NCI-H82 (cell line): ENCODE data around the gene ALG1L2.
"Not testable (repeated sequence)": the region's sequence is repeated elsewhere in the genome, so short reads cannot be mapped to it uniquely, and the experiment has no call there.

ENCODE experiments used
- DNase-seq: peaks from one replicate; lab custom pipeline; 2025; lab: John Stamatoyannopoulos, UW

The ALG1L2 gene, protein sequence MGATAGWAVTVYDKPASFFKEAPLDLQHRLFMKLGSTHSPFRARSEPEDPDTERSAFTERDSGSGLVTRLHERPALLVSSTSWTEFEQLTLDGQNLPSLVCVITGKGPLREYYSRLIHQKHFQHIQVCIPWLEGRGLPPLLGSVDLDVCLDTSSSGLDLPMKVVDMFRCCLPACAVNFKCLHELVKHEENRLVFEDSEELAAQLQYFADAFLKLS

GRCh38 chr3:130081351-130081881 is at the start of gene ALG1L2:
TSS of gene ALG1L2 (plus strand) at chr3:130081831. CDS start at chr3:130082017, 186 bp downstream.
- DNase-seq: no peak

DNA sequence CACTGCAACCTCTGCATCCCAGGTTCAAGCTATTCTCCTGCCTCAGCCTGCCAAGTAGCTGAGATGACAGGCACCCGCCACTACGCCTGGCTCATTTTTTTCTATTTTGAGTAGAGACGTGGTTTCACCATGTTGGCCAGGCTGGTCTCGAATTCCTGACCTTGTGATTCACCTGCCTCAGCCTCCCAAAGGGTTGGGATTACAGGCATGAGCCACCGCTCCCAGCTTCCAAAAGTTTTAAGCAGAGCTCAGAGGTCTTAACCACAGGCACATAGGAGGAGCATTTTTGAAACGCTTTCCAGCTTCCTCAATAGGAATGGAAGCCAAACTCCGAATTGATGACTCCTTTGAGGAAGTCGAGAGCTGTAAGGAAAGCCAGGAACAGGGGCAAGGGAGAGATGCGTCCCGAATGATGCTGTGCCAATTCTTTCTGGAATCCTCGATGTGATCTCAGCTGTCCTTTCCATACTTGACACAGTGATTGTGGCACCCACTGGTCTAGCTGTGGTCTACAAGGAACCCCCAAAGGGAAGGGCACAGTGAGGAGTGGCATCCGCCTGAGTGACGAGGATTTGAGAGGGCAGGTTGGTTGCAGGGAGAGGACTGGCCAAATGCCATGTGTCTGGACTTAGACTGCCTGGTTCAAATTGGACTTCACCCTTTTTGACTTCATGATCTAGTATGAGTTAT is 44.4 kb upstream of the ALG1L2 start:
- not testable (repeated sequence) for DNase-seq

DNA sequence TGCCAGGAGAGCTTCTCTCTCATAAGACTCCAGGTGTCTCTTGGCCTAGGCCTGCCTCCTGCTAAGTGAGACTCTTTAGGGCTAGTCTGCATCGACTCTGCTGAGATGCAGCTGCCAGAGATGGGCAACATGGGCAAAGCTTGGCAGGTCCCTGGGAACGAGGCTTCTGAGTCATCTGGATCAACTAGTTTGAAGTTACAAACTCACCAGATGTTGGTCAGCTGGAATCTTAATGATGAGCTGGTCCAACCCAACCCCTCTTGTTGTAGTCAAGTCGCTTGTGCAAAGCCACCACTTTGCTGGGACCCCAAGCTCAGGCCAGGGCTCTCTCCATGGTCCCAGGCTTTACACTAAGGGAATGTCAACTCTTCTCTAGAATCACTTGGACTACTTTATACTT is 38.9 kb upstream of the ALG1L2 start:
- DNase-seq: not testable (repeated sequence)

DNA sequence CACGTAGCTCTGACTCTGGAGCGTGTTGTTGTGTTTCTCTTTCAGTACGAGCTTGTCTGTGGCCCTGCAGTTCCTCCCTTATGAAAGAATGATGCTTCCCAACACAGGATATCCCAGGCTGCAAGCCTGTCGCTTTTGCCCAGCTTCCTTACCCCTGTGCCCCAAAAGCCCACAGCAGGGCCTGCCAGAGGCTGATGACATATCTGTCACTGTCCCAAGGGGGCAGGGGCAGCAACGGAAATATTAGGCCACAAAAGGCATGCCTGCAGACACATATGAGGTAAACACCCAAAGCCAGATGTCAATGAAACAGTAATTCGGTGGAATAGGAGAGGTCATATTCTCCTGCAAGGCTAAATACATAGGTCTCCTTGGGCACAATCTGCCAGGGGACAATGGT is 38.0 kb upstream of the ALG1L2 start:
- DNase-seq: not testable (repeated sequence)

GRCh38 chr3:130044370-130044769 is 37.3 kb upstream of the ALG1L2 start:
- DNase-seq: no peak

DNA sequence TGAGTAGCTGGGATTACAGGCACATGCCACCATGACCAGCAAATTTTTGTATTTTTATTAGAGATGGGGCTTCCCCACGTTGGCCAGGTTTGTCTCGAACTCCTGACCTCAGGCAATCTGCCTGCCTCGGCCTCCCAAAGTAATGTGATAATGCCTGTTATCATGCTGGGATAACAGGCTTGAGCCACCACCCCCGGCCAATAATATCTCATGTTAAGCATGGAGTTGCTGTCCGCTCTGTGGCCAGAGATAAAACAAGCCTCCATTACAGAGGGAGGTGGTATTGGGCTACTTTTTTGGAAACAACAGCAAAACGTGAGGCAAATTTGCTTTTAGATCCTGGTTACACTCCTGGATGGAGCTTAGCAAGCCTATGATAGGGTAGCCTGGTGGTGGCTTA is 32.9 kb upstream of the ALG1L2 start:
- DNase-seq: no peak

DNA sequence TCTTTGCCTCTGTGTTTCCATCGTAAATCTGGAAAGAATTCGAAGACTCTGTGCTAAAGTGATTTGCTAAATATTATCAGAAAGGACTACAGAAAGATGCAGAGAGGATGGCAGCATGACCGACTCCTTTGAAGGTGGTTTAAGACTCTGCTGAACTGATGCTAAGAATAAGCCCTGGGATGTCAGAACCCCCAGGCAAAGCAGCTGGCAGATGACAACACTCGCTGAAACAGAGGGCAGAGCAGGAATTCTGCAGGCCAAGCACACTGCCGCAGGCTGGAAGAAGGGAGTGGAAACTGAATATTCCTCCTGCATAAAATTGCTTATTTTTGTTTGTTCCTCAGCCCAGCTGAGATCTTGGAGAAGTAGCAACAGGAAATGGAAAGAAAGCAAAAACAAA is 29.3 kb upstream of the ALG1L2 start:
- not testable (repeated sequence) for DNase-seq

GRCh38 chr3:130052965-130053364 is 28.7 kb upstream of the ALG1L2 start:
- DNase-seq: peak; percentile 5

DNA sequence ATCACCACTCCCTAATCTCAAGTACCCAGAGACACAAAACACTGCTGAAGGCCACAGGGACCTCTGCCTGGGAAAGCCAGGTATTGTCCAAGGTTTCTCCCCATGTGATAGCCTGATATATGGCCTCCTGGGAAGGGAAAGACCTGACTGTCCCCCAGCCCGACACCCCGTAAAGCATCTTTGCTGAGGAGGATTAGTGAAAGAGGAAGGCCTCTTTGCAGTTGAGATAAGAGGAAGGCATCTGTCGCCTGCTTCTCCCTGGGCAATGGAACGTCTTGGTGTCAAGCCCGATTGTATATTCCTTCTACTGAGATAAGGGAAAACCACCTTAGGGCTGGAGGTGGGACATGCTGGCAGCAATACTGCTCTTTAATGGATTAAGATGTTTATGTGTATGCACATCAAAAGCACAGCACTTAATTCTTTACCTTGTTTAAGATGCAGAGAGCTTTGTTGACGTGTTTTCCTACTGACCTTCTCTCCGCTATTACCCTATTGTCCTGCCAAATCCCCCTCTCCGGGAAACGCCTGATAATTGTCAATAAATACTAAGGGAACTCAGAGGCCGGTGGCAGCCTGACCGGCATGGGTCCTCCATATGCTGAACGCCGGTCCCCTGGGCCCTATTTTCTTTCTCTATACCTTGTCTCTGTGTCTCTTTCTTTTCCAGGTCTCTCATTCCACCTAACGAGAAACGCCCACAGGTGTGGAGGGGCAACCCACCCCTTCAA is 23.9 kb upstream of the ALG1L2 start:
- DNase-seq: peak; percentile 85

DNA sequence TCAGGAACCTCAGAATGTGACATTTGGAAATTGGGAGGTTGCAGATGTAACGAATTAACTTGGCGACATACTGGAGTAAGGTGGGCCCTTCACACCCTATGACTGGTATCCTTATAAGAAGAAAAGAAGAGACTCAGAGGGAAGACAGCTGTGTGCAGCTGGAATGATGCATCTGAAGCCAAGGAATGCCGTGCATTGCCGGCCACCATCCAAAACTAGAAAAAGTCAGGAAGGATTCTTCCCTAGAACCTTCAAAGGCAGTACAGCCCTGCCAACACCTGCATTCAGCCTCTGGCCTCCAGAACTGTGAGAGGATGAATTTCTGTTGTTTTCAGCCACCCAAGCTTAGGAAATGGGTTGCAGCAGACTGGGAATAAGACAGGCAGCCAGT is 23.4 kb upstream of the ALG1L2 start:
- DNase-seq: not testable (repeated sequence)

- not testable (repeated sequence) for DNase-seq
These were observed 22.9 kb upstream of the ALG1L2 start for GRCh38 chr3:130058716-130059115.

DNA sequence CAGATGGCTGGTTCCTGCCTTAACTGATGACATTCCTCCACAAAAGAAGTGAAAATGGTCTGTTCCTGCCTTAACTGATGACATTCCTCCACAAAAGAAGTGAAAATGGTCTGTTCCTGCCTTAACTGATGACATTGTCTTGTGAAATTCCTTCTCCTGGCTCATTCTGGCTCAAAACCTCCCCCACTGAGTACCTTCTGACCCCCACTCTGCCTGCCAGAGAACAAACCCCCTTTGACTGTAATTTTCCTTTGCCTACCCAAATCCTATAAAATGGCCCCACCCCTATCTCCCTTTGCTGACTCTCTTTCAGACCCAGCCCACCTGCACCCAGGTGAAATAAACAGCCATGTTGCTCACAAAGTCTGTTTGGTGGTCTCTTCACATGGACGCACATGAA is 22.5 kb upstream of the ALG1L2 start:
- DNase-seq: not testable (repeated sequence)

GRCh38 chr3:130073582-130073981 is 8.0 kb upstream of the ALG1L2 start:
- DNase-seq: no peak

DNA sequence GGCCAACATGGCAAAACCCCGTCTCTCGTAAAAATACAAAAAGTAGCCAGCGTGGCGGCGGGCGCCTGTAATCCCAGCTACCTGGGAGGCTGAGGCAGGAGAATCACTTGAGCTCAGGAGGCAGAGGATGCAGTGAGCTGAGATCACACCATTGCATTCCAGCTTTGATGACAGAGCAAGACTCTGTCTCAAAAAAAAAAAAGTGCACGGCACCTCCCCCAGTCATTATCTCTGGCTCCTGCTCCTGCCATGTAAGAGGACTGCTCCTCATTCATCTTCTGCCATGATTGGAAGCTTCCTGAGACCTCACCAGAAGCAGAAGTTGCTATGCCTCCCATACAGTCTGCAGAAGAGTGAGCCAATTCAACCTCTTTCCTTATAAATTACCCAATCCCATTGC is 4.0 kb upstream of the ALG1L2 start:
- DNase-seq: no peak

- not testable (repeated sequence) for DNase-seq
These were observed 1.9 kb downstream of the ALG1L2 start for GRCh38 chr3:130083363-130084090.

DNA sequence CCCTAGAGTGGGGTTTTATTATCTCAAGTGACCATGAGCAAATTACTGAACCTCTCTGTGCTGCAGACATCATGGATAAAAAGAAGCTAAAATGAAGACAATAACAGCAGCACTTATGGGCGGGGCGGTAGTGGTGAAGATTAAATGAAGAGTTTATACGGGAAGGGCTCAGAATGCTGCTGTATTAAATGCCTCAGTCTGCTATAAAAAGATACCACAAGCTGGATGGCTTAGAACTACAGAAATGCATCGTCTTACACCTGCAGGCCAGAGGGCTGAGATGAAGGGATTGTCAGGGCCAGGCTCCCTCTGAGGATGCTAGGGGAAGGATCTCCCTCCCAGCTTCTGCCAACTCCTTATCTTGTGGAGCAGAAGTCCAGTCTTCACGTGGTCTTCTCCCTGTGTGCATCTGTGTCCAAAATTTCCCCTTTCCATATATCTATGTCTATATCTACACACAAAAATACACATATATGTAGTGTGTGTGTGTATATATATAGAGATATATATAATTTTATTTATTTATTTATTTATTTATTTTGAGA is 2.9 kb downstream of the ALG1L2 start:
- no peak for DNase-seq

DNA sequence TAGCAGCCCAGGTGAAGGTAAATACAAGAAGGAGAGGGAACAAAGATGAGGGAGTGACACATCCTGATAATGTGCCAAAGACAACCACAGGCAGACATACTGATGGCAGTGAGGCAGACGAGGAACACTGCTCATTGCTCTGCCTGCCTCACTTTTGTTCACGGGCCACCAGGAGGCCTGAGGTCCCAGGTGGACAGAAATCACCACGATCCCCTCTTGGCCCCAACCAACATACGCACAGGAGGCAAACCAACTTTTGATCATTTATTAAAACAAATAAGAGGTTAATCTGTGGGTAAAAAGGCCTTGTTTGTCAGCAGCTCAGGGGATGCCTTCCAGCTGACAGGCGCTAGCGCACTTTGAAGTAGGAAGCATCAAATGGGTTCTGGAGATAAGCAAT is 4.2 kb downstream of the ALG1L2 start:
- DNase-seq: no peak

GRCh38 chr3:130086628-130087027 is 5.0 kb downstream of the ALG1L2 start:
- DNase-seq: not testable (repeated sequence)

DNA sequence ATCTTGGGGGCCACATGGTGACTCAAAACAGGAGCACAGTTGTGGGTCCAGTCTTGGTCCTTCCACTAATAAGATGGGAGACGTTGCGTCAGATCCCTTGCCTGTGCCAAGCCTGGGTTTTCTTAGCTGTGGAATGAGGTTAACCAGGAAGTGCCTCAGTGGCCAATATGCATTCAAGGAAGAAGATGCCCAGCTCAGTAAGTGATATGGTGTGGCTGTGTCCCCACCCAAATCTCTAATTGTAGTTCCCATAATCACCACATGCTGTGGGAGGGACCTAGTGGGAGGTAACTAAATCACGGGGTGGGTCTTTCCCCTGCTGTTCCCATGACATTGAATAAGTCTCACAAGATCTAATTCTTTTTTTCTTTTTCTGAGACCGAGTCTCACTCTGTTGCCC is 6.4 kb downstream of the ALG1L2 start:
- no peak for DNase-seq

- peak; percentile 29 for DNase-seq
These were observed 9.1 kb downstream of the ALG1L2 start for GRCh38 chr3:130090681-130091080.

- no peak for DNase-seq
These were observed 10.3 kb downstream of the ALG1L2 start for GRCh38 chr3:130091958-130092357.
